ENCODE data around the gene JUP.

GRCh38 chr17:41796121-41796895 lies 9.8 kb upstream of the JUP start:
- TF ChIP-seq CTCF (IDR thresholded peaks at IDR 0.05) (no peak), POLR2A (IDR thresholded peaks at IDR 0.05) (no peak), EP300 (IDR thresholded peaks at IDR 0.05) (no peak)
